NCI-H69 (cell line): ENCODE results near the gene NDNF.

Source experiments
- DNase-seq: peaks from one replicate; lab custom pipeline; 2025; lab: John Stamatoyannopoulos, UW

The NDNF gene

GRCh38 chr4:121072224-121073003 lies at the start of gene NDNF:
TSS of gene NDNF (minus strand) at chr4:121072535. CDS start at chr4:121045837, 26,698 bp downstream.
- DNase-seq = peak; percentile 54

DNA sequence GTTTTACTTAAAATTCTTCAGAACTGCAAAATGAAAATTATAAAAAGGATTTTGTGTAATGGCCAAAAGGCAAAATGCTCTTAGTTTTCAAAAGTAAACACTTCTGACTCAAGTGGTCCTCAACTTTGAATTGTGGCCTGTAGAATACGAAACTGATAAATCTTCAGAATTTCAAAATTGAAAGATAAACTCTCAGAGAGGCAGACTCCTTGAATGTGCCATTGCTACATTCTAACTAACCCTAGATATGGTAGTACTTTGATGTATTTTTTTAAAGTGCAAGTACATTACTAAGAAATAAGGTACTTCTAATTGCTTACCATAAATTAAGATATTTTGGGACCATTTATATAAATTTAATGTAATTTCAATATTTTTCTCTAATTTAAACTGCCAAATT lies 47.4 kb upstream of the NDNF start:
- no peak for DNase-seq

- no peak for DNase-seq
Measured at GRCh38 chr4:121118344-121118743, 46.0 kb upstream of the NDNF start.

GRCh38 chr4:121114756-121115155 lies 42.4 kb upstream of the NDNF start:
- DNase-seq = no peak

DNA sequence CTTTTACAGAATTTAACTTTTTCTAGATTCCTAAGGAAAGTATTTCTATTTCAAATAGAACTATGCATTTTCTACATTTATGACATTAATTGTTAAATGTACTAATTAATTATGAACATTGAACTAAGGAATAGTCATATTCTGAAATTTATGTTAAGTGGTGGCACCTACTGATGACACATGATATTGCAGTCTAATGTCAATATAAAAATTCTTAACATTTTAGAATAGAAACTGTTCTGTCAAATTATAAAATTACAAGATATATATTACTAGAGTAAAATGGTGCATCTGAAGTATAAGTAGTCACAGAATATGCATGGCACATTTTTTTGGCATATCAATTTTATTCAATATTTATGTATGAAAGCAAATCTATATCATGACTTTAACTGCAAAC lies 40.2 kb upstream of the NDNF start:
- DNase-seq = no peak

DNA sequence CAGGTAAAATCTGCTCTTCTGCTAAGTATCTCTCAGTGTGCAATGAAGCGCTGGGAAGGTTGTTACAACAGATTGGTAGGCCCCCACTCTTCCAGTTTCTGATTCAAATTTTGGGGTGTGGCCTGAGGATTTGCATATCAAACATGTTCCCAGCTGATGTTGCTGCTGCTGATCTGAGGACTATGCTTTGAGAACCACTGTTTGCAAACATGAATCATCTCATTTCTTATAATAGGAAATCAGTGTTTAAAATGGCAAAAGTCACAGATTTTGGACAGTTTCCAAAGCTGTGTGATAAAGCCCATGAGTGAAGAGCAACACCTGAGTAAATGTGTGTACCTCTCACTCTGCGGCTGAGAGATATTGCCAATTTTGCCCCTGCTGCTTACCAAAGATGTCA lies 36.2 kb upstream of the NDNF start:
- DNase-seq = peak; percentile 23

DNA sequence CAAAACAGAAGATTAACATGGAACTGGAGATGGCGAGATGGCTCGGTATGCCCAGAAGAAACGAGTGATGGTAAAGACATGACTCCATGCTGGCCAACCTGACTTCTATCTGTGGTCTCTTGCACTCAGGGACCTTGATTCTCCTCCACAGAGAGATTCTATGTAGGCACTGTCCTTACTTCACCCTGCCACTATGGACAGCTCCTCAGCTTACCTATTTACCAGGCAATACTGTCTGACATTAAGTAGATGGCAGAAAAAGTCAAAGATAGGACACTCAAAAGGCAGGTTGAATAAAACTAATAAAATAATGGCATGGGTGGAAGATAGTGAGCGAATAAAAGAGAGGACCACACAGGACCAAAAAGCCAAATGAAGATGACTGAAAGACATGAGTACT lies 35.2 kb upstream of the NDNF start:
- no peak for DNase-seq

GRCh38 chr4:121100093-121100775 lies 27.9 kb upstream of the NDNF start:
- no peak for DNase-seq

DNA sequence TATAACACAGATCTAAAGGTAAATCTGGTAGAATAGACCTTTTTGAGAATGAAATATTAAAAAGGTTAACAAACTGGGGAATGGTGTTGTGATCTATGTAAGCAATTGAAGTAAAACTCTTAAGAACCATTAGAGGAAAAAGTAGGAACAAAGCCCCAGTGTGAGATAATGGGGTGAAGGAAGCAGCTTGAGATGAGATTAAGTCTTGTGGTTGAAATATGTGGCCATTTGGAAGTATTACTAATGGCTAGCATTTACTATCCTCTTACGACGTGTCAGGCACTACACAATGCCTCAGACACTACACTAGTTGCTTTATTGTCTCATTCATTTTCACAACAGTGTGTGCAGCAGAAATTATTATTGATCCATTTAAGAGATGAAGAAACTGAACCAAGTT lies 25.9 kb upstream of the NDNF start:
- no peak for DNase-seq

- peak; percentile 29 for DNase-seq
Measured at GRCh38 chr4:121096629-121097028, 24.3 kb upstream of the NDNF start.

GRCh38 chr4:121096191-121096590 lies 23.9 kb upstream of the NDNF start:
- no peak for DNase-seq

DNA sequence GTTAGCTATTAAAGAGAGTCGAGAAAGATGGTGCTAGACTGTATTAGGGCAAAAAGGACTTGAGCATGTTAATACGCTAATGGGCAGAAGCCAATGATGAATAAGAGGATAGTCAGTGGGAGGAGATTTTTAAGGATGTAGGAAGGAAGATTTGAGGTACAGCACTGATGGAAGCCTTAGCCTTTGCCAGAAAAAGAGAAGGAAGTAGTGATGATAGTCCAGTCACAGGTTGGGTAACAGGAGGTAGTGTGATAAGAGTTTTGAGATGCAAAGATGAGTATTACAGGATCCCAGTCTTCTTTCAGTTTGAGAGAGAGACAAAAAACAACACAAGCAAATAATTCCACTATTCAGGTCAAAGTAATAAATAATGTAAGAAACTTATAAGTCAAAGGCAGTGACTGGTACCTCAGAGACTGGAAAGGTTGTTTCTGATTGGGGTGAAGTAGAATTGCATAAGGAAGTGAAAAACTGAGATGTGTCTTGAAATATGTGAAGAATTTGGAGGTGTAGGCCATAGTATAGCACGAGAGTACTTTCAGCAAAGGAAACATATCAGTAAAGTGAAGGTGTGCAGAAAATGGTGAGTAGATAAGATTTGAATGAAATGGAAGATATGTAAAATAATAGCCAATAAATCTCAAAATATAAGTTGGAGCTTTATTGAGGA lies 22.1 kb upstream of the NDNF start:
- DNase-seq = no peak

- no peak for DNase-seq
Measured at GRCh38 chr4:121093261-121093660, 20.9 kb upstream of the NDNF start.

GRCh38 chr4:121091941-121092340 lies 19.6 kb upstream of the NDNF start:
- no peak for DNase-seq

DNA sequence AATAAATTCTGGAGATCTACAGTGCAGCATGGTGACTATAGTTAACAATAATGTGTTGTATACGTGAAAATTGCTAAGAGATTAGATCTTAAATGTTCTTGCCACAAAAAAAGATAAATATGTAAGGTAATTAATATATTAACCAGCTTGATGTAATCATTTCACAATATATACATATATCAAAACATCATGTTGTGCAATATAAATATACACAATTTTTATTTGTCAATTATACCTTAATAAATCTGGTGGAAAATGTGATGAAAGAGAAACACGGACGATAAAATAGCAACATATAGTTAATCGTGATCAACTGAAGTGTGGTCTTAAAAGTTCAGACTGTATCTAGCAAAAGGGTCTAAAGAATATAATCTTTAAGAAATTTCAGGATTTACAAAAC lies 16.5 kb upstream of the NDNF start:
- DNase-seq = no peak

DNA sequence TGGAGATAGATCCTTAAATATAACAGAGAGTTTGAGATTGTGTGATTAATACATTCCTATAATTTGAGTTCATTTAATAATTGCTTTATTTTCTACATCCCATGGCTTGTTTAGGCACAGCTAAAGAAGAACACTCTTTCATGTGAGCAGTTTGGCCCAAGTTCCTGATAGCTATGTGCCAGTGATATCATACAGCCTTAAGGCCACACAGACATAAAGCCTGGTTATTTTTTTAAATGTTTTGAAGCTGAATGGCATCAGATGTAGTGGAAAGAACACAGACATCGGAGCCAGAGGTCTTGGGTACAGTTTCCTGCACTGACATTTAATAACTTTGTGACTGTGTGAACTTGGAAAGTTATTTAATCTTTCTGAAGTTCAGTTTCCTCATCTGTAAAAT lies 7.0 kb upstream of the NDNF start:
- no peak for DNase-seq

- peak; percentile 5 for DNase-seq
Measured at GRCh38 chr4:121077496-121077895, 5.2 kb upstream of the NDNF start.

- no peak for DNase-seq
Measured at GRCh38 chr4:121076416-121076815, 4.1 kb upstream of the NDNF start.

GRCh38 chr4:121073672-121074381 lies 1.5 kb upstream of the NDNF start:
- peak; percentile 0 for DNase-seq

DNA sequence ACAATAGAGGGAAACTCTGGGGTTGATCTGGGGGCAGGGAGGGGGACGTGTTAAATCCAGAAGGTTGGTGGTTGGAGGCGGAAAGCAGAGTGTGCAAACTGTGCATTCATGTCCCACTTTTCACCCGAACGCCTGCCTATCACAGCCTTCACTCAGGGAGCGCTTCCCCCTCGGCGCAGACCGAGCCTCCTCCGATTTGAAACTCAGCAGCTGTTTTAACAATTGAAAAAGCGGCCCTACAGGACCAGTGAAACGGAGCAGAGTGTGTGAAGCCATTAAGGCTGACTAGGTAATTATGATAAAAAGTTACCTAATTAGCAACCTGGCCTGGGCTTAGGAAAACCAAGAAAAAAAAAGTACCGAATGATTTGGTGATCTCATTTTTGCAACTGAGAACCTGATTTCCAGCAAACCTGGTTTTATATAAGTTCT lies 685 bp upstream of the NDNF start:
- DNase-seq = peak; percentile 53

DNA sequence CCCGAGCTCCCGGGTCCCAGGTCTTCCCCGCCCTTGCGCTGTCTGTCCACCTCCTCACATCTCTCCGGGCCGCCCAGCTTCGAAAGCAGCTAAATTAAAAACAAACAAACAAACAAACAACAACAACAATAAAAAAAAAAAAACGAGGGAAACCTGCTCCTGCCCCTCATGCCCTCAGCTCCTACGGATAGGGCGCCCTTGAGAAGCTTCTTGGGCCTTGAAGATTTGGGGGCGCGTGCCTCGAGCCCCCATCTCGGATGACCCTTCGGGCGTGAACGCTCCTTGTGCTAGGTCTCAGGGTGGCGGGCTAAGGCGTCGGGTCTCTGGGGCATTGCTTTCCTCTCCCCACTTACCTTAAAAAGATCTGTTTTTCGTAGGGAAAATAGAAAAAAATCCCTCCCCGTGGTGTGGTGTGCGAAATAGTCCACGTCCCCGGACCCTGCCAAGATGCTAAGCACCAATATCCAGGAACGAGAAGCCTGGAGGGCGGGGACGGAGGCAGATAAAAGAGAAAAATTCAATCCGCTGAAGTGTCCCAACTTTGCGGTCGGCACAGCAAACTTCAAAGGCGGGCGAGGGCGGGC lies 603 bp downstream of the NDNF start:
- DNase-seq = no peak
